K562 (cell line): ENCODE data around the gene TMPRSS7. TPM values are rescaled to one million over a fixed set of nuclear protein-coding genes. Genes with fewer than 3 reads are reported as not detected.

Experiments used
- ATAC-seq: fragments of 200-7000 bp; cut with Tn5 transposase; 3 replicates; pipeline ENCODE4 v1.9.1; 2020; ENCODE audit warnings: moderate library complexity
- BruUV-seq: library from RNA; stranded (reverse); fragments of 400-500 nt; replicated peaks from 2 replicates; lab custom pipeline; 2021; lab: Mats Ljungman, UMichigan
- CTCF ChIA-PET: fragments of 300-600 bp; formaldehyde crosslinking; extraction: SDS; loops from one replicate; lab custom pipeline; 2021; ENCODE audit warnings: low intra/inter-chr PET ratio; lab: Yijun Ruan, JAX
- POLR2A ChIA-PET: fragments of 300-600, 350-650 bp; sonication (Branson Sonifier 250); formaldehyde crosslinking; extraction: SDS; loops from one replicate; lab custom pipeline; 2021; ENCODE audit warnings: antibody characterized with exemption, inconsistent platforms; lab: Yijun Ruan, JAX
- DNase-seq, 4 experiments: peaks; one replicate each; pipeline versions ENCODE4 v3.0.0 to v3.0.0-alpha.2; 2011 to 2018; ENCODE audit warnings: low spot score in 3 of 4, mixed read lengths in 3 of 4; ENCODE audit errors: extremely low read depth in 1 of 4
- FAIRE-seq: peaks from 2 replicates; lab custom pipeline; 2011; peaks lifted over from hg19 to GRCh38; lab: Jason Lieb, UNC
- H2AFZ ChIP-seq: 2 replicates; pipeline ENCODE4 v1.6.0; 2011; ENCODE audit warnings: low read depth, low read length, control low read depth, inconsistent platforms
- H3K27ac ChIP-seq: fragments of 200-600 bp; 3 replicates; pipeline ENCODE4 v1.8.0; 2011; ENCODE audit warnings: low read depth, mild to moderate bottlenecking, control low read depth, inconsistent platforms, low read length, moderate library complexity, mixed read lengths; ENCODE audit errors: extremely low read depth
- H3K27me3 ChIP-seq, 2 experiments: fragments of 300-600 bp in 1 of 2; 2 replicates in 1 of 2; 3 replicates in 1 of 2; pipeline versions ENCODE4 v1.6.0 to v1.8.0; 2011; ENCODE audit warnings: inconsistent platforms in 2 of 2, low read length in 2 of 2, mild to moderate bottlenecking in 1 of 2, mixed read lengths in 1 of 2, moderate library complexity in 1 of 2; ENCODE audit not compliant: control insufficient read depth in 2 of 2, insufficient read depth in 2 of 2
- H3K36me3 ChIP-seq: fragments of 300-600 bp; 3 replicates; pipeline ENCODE4 v1.8.0; 2011; ENCODE audit warnings: mild to moderate bottlenecking, low read length, inconsistent platforms; ENCODE audit not compliant: control insufficient read depth, insufficient read depth
- H3K4me1 ChIP-seq, 2 experiments: fragments of 200-600 bp in 1 of 2; replicated peaks in 1 of 2; 2 replicates in 1 of 2; 3 replicates in 1 of 2; pipeline versions ENCODE4 v1.5.1 to v1.8.0; 2011; ENCODE audit warnings: inconsistent platforms in 2 of 2, low read length in 2 of 2, mild to moderate bottlenecking in 1 of 2, mixed read lengths in 1 of 2, moderate library complexity in 1 of 2; ENCODE audit not compliant: control insufficient read depth in 2 of 2, insufficient read depth in 2 of 2
- H3K4me2 ChIP-seq: 2 replicates; pipeline ENCODE4 v1.6.1; 2011; ENCODE audit warnings: low read length, control low read depth, inconsistent platforms, mixed read lengths; ENCODE audit not compliant: insufficient read depth
- H3K4me3 ChIP-seq: fragments of 200-600 bp; sonication (generic), shearing (Covaris generic); 2 replicates; pipeline ENCODE4 v1.5.1; 2016; ENCODE audit warnings: control low read depth, inconsistent platforms
- H3K79me2 ChIP-seq: fragments of 200-600 bp; 3 replicates; pipeline ENCODE4 v1.8.0; 2011; ENCODE audit warnings: low read length, inconsistent platforms; ENCODE audit not compliant: control insufficient read depth, insufficient read depth
- H3K9ac ChIP-seq, 2 experiments: 2 replicates each; pipeline versions ENCODE4 v1.6.0 to v1.6.1; 2011; ENCODE audit warnings: low read depth in 2 of 2, low read length in 2 of 2, control low read depth in 1 of 2, inconsistent platforms in 1 of 2, mild to moderate bottlenecking in 1 of 2, mixed read lengths in 1 of 2; ENCODE audit not compliant: insufficient read depth in 1 of 2
- H3K9me1 ChIP-seq: one replicate; pipeline ENCODE4 v1.6.0; 2011; ENCODE audit warnings: inconsistent platforms, mild to moderate bottlenecking, low read length, moderate library complexity; ENCODE audit not compliant: control insufficient read depth, insufficient read depth
- H3K9me3 ChIP-seq: replicated peaks from 2 replicates; pipeline ENCODE4 v1.5.1; 2011; ENCODE audit warnings: low read depth, low read length, inconsistent platforms; ENCODE audit not compliant: control insufficient read depth, insufficient read depth
- H4K20me1 ChIP-seq: replicated peaks from 2 replicates; pipeline ENCODE4 v1.6.1; 2011; ENCODE audit warnings: low read length, inconsistent platforms, mixed read lengths; ENCODE audit not compliant: control insufficient read depth, insufficient read depth
- CBX3 ChIP-seq, 2 experiments: IDR thresholded peaks; 1 replicate in 1 of 2; 2 replicates in 1 of 2; pipeline ENCODE4 v1.6.1; 2012; ENCODE audit warnings: inconsistent platforms in 2 of 2, low read length in 2 of 2, borderline replicate concordance in 1 of 2, control low read depth in 1 of 2
- CTCF ChIP-seq, 3 experiments: IDR thresholded peaks in 2 of 3; conservative IDR thresholded peaks in 1 of 3; 2 replicates each; pipeline ENCODE4 v1.5.1; 2011 to 2012; ENCODE audit warnings: low read length in 3 of 3, mild to moderate bottlenecking in 3 of 3, control low read depth in 2 of 3, improper control_type of control experiment in 1 of 3, inconsistent platforms in 1 of 3, low read depth in 1 of 3, mixed read lengths in 1 of 3, moderate library complexity in 1 of 3; ENCODE audit not compliant: insufficient read depth in 2 of 3
- HMG20B ChIP-seq: fragments of 250-450 bp; sonication (Bioruptor Pico); IDR thresholded peaks from 2 replicates; pipeline ENCODE4 v1.5.0; 2021; ENCODE audit warnings: mild to moderate bottlenecking
- LEF1 ChIP-seq: fragments of 450-650 bp; IDR thresholded peaks from 2 replicates; pipeline ENCODE4 v1.6.1; 2016; ENCODE audit warnings: mild to moderate bottlenecking
- NFIC ChIP-seq: fragments of 450-650 bp; IDR thresholded peaks from 2 replicates; pipeline ENCODE4 v1.6.1; 2017; ENCODE audit warnings: mild to moderate bottlenecking, inconsistent platforms
- REST ChIP-seq, 2 experiments: fragments of 450-650 bp; formaldehyde crosslinking in 1 of 2; IDR thresholded peaks; 2 replicates each; pipeline versions ENCODE4 v1.4.0 to v1.6.1; 2014 to 2020; ENCODE audit warnings: mild to moderate bottlenecking in 2 of 2, borderline replicate concordance in 1 of 2, low read depth in 1 of 2
- RFX5 ChIP-seq: IDR thresholded peaks from 2 replicates; pipeline ENCODE4 v1.6.1; 2011; ENCODE audit warnings: low read depth, mild to moderate bottlenecking, improper control_type of control experiment, low read length
- SMC3 ChIP-seq: conservative IDR thresholded peaks from 2 replicates; pipeline ENCODE4 v1.6.1; 2011; ENCODE audit warnings: low read depth, low read length, improper control_type of control experiment; ENCODE audit not compliant: insufficient read depth
- ZBTB9 ChIP-seq: fragments of 450-650 bp; formaldehyde crosslinking; IDR thresholded peaks from 2 replicates; pipeline ENCODE4 v1.4.0; 2020; ENCODE audit warnings: mild to moderate bottlenecking, moderate library complexity
- ZNF24 ChIP-seq: fragments of 450-650 bp; IDR thresholded peaks from 2 replicates; pipeline ENCODE4 v1.6.1; 2016
- WGBS: fragments of 100-300 bp; shearing (Covaris generic); methylation state at CpG from one replicate; pipeline ENCODE4 v1.1.6; 2016; ENCODE audit warnings: low coverage, mixed read lengths; ENCODE audit not compliant: insufficient coverage; ENCODE audit errors: missing lambda C conversion rate; 5-methylcytosine and 5-hydroxymethylcytosine counted together
- in situ Hi-C: fragments of 300-500 bp; cut with MboI; formaldehyde crosslinking; loops from 4 replicates; pipeline ENCODE4 v1.15.0; 2018; ENCODE audit warnings: inconsistent platforms, mixed read lengths
- intact Hi-C: fragments of 100-400 bp; cut with micrococcal nuclease; formaldehyde crosslinking; loops from 2 replicates; pipeline ENCODE4 v1.14.2; 2022
- polyA plus RNA-seq, 8 experiments: library from polyadenylated mRNA; depleted of rRNA in 4 of 8; stranded (reverse) in 5 of 8; unstranded in 3 of 8; fragments of >200 nt; fragmentation: Nextera tagmentation in 2 of 8; fragmentation: Illumina TruSeq in 1 of 8; extraction: Ambion mirVana in 2 of 8; extraction: Trizol in 1 of 8; gene quantifications; 2 replicates each; pipeline versions ENCODE4 v1.2.1 to v1.2.3, GENCODE V29; 2011 to 2014; ENCODE audit warnings: inconsistent platforms in 1 of 8, missing spikeins in 1 of 8
- total RNA-seq, 7 experiments: library from RNA; depleted of rRNA in 6 of 7; stranded (reverse); fragments of >200 nt in 6 of 7; fragmentation: Illumina TruSeq in 2 of 7; extraction: Trizol in 2 of 7; gene quantifications; 2 replicates each; pipeline versions ENCODE4 v1.2.1 to v1.2.3, GENCODE V29; 2011 to 2021; ENCODE audit warnings: low replicate concordance in 1 of 7

Gene TMPRSS7
- total and polyA plus RNA-seq, 9 of the 15 experiments (the other 6 are each of a cell fraction or from before 2014, with no cell fraction given) = not detected

- WGBS = 5% methylated on average over 6 of the region's 7 CpGs
- FAIRE-seq (peak; percentile 69), ATAC-seq (peak; percentile 93), DNase-seq (peak; percentile 58 to 68 (median 62))
- CTCF ChIA-PET = interaction anchor here (0.8 kb wide), 1 partner anchor 326 kb away, joined by 3 read pairs; no protein-coding TSS in a partner anchor
- H4K20me1 ChIP-seq = no peaks in the 10 kb centered on the region
- H3K4me1 ChIP-seq = no peaks in the 10 kb centered on the region
- H3K9ac ChIP-seq = no peak overlapping the region
- H2AFZ ChIP-seq = no peak overlapping the region
- no peaks in the 10 kb centered on the region; a peak in 1 of 5 replicates for H3K27me3 ChIP-seq
- no peak overlapping the region for H3K27ac ChIP-seq
- H3K36me3 ChIP-seq = no peaks in the 10 kb centered on the region
- BruUV-seq = no TSS peak
- in situ Hi-C loops = no loop called here
- intact Hi-C loops = loop anchor here (1.0 kb wide), 1 partner anchor 326 kb away; no protein-coding TSS in a partner anchor
- no peaks in the 10 kb centered on the region for H3K79me2 ChIP-seq
- no peaks in the 10 kb centered on the region for H3K9me1 ChIP-seq
- H3K4me2 ChIP-seq = no peak overlapping the region
- H3K4me3 ChIP-seq = no peak overlapping the region
- no peaks in the 10 kb centered on the region for H3K9me3 ChIP-seq
- POLR2A ChIA-PET = interaction anchor here (0.6 kb wide), 1 partner anchor 976 kb away, joined by 3 read pairs; a partner anchor contains a TSS
- TF ChIP-seq ZBTB9 (CRISPR knock-in tag) = no peak
- no peak for TF ChIP-seq LEF1
- TF ChIP-seq SMC3 = peak; percentile 30; the same call in 1 of the 2 replicates
- peak; percentile 63 to 75 (median 66) for TF ChIP-seq CTCF (IDR thresholded peaks at IDR 0.05 in 2 of 3, conservative IDR thresholded peaks at IDR 0.05 in 1 of 3; ENCODE audit: insufficient read depth in 2 of 3, low read depth in 1 of 3, low read length in 3 of 3)
- no peak for TF ChIP-seq HMG20B (CRISPR knock-in tag)
- no peak for TF ChIP-seq RFX5
- TF ChIP-seq NFIC = no peak
- no peak for TF ChIP-seq ZNF24
- no peak for TF ChIP-seq CBX3 (IDR thresholded peaks at IDR 0.05; ENCODE audit: borderline replicate concordance in 1 of 2, low read length in 2 of 2)
- TF ChIP-seq REST (IDR thresholded peaks at IDR 0.05; ENCODE audit: borderline replicate concordance) = peak; percentile 11; the same call in 1 of the 2 replicates
- TF ChIP-seq REST (CRISPR knock-in tag; IDR thresholded peaks at IDR 0.05; ENCODE audit: low read depth) = no peak
Measured at GRCh38 chr3:112043621-112044201, 9.2 kb downstream of the TMPRSS7 start.
